Activated CD4-positive, alpha-beta T cell treated with anti-CD3 and anti-CD28 coated beads, Interleukin-2, Interleukin-4, amounts not matched to agents 100 ng/mL and 50 ng/mL, durations not matched to agents 16 hours and 8 hours (primary cell): ENCODE data around the gene DCUN1D1.

Source experiments
- DNase-seq: peaks from one replicate; pipeline ENCODE4 v3.0.0-alpha.2; 2020; ENCODE audit warnings: low spot score

Gene DCUN1D1

DNA sequence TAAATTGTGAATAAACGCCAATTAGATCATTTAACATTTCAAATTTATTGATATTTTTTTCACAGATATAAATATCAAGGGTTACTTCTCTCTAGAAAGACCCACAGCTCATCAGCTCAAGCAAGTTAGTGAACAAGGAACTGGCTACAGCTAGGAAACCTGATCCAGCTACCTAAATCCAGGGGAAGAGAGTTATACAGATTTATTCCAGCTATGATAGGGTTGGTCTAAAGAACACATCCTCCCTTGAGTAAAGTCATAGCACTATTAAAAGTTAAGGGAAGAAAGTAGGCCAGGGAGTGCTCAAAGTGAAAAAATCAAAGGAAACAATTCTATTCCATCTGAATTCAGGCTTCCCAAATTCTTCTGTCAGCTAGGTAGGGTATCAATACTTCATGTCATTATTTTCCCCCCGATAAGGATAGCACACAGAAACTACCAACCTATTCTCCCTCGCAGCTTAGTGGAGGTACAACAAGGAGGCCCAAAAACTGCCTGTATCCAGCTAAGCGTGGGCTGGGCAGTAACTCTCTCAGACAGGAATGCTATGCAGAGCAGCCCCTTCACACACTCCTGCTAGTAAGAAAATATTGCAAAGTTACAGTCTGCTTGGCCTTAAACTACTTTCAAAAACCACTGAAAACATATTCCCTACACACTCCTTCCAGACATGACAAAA, 44.0 kb downstream of the DCUN1D1 start:
- no peak for DNase-seq

DNA sequence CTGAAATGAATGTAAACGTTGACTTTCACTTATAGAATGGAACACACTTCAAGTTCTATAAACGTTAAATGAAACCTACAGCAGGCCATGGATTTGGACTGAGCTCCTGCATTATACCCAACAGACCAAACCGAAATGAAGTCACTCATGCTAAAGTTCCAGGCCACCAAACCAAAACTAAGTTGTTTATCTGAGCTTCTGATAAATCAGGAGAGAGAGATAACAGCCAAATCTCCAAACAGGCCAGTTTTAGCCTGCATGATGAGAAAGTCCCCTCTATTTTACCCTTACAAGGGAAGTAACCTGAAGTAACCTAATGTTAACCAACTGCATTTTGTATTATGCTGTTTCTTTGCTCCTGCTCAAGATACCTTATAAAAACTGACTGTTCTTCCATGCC, 44.5 kb downstream of the DCUN1D1 start:
- DNase-seq, result no peak

DNA sequence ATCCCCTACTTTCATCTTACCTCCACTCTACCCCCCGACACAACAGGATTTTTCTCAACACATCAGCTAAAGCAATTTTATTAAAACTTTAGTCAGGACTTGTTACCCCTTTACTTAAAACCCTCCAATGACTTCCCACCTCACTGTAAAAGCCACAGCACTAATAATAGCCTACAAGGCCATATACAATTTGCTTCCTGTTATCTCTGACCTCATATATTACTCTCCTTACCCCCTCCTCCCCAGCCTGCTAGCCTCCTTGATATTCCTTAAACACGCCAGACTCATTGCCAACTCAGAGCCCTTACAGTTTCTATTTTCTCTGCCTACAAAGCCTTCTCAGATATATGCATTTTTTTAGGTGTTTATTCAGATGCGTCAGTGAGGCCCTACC, 54.4 kb downstream of the DCUN1D1 start:
- DNase-seq, result no peak

DNA sequence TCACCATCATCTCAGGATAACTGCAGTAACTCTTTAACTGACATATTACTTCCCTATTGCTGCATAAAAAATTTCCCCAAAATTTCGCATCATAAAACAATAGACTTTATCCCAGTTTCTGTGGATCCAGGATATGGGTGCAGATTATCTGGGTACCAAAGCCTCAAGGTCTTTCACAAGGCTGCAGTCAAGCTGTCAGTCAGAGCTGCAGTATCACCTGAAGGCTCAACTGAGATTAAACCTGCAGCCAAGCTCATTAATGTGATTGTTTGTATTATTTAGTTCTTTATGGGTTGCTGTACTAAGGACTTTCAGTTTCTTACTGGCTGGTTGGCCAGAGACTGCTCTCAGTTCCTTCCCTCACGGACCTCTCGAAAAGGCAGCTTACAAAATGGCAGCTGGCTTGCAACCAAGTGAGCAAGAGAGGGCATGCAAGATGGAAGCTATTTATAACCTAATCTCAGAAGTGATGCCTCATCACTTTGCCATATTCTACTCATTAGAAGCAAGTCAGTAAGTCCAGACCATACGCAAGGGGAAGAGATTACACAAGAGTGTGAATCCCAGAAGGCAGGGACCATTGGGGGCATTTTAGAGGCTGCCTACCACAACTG, 54.9 kb downstream of the DCUN1D1 start:
- DNase-seq, result no peak

DNA sequence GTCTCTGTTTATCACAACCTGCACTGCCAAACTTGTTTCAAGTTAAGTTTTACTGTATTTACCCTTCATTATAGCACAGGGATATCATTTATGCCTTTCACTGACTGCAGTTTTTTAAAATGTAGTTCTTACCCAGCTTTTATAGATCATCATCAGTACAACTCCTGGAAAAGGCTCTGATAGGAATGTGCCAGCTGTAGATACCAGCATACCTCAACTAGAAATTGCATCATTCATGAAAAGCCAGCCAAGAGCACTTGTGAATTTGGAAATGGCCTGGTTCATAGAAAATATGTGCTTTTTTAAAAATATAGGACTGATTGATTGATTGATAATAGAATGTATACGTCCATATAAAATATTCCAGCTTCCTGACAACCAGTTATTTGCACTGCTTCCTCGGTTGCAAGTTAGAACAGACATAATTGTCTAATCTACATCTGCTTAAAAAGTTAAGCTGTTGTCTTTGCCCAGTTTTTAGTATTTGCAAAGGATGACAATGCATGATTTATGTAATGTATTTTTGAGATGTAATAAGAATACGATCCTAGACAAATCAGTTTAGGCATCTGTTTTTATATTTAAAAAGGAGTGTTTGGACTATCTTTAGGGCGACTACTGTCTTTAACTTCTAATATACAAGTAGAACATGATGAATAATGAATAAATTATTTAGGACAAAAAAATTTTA, 58.5 kb downstream of the DCUN1D1 start:
- DNase-seq, result no peak

DNA sequence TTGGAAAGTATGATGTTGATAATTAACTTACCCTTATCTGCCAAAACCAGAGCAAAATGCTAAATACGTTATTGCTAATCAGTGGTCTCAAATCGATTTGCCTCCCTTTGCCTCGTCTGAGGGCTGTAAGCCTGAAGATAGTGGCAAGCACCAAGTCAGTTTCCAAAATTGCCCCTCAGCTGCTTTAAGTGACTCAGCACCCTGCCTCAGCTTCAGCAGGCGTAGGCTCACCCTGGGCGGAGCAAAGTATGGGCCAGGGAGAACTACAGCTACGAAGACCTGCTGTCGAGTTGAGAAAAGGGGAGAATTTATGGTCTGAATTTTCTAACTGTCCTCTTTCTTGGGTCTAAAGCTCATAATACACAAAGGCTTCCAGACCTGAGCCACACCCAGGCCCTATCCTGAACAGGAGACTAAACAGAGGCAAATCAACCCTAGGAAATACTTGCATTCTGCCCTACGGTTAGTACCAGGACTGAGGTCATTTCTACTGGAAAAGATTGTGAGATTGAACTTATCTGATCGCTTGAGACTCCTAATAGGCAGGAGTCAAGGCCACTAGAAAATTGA, 59.7 kb downstream of the DCUN1D1 start:
- no peak for DNase-seq

DNA sequence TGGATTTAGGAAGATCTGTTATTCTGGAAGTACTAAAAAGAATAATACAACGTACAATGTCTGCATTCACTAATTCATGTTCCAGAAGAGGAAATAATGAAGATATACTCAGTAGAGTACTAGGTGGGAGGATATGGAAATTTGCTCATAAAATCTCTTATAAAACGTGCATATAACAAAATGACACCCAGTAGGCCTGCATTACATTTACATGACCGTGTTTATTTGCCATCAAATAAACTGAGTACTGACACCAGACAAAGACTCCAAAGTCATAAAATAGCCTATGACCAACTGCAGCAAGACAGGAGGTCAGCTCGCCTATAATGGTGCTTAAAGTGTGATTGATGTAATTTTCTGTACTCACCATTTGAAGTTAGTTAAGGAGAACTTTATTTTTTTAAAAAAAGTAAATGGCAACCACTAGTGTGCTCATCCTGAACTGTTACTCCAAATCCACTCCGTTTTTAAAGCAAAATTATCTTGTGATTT, 60.4 kb downstream of the DCUN1D1 start:
- no peak for DNase-seq

DNA sequence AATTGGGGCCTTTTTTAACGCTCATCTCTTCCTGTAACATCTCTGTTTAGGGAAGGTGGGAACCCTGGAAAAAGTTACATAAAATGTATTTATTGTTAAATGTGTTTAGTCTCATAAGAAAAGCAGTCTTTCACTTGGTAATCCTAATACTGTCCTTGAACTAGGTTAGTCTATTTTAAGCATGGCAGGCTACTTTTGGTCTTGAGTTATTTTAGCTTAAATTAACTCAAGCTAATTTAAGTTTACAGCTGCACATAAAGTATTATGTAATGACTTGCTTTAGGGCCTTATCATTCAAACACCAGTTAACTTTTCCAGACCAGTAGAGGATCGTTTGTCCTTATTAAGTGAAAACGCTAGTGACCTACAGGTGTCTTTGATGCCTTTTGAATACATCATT, 63.2 kb downstream of the DCUN1D1 start:
- DNase-seq, result no peak

DNA sequence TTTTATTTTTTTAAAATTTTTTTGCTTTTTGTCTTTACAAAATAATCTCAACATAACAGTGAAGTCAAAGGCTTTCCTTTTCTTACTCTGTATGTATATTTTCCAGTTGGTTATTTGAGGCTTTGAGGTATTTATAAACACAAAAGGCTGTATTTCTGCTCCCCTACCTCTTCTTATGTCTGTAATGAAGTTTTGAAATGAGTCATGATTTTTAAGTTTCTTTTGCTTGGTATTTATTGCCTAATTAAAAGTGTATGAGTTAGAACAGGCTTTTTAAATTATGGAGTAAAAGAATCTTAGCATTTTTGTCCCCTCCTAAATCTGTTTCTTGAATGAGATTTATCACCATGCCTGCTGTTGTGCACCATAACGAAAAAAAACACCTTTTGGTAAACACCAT, 66.0 kb downstream of the DCUN1D1 start:
- no peak for DNase-seq

DNA sequence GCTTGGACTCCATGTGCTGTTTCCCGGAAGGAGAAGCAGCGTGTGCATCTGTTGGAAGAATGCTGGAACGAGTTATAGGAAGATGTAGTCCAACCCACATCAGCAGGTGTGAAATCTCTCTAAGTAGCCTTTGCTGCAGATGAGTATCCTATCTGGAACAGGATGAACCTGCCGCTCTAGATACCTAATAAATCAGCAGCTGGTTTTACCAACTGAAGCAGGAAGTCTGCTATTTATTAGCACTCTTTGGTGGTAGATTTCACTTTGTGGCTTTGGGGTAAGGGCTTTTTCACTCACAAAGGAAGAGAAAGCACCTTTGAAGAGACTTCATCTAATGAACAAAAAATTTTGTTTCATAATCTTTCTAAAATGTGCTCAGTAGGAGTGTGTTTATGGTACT, 66.4 kb downstream of the DCUN1D1 start:
- DNase-seq, result peak; percentile 16

DNA sequence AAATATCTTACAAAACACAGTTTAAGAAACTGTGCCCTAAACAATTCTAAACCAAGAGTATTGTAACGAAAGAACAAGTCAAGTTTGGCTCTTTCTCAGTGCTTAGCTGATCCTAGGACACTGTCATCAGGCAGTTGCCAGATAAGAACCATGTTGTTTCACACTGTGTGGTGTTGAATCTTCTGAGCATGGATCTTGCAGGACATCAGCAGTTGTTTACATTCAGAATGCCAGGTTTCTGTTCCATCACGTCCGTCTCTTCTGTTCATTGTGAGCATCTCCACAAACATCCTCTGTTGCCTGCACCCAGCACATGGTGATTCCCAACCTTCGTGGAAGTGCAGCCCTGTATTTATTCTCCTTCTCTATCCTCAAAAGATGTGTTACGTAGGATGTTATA, 67.9 kb downstream of the DCUN1D1 start:
- no peak for DNase-seq

DNA sequence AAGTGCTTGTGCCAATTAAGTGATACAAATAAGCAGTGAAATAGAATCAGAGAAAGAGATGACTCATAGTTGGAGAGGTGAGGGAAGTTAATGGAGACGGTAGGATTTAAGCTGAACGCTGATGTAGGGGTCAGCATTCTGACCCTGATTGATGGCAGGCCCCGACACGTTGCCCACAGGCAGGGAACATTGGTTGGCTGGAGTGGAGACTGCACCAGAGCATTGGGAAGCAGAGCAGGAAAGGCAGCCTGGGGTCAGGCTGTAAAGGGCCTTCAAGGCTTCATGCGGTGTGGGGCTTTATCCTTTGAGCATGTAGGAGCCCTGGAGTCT, 68.6 kb downstream of the DCUN1D1 start:
- no peak for DNase-seq

DNA sequence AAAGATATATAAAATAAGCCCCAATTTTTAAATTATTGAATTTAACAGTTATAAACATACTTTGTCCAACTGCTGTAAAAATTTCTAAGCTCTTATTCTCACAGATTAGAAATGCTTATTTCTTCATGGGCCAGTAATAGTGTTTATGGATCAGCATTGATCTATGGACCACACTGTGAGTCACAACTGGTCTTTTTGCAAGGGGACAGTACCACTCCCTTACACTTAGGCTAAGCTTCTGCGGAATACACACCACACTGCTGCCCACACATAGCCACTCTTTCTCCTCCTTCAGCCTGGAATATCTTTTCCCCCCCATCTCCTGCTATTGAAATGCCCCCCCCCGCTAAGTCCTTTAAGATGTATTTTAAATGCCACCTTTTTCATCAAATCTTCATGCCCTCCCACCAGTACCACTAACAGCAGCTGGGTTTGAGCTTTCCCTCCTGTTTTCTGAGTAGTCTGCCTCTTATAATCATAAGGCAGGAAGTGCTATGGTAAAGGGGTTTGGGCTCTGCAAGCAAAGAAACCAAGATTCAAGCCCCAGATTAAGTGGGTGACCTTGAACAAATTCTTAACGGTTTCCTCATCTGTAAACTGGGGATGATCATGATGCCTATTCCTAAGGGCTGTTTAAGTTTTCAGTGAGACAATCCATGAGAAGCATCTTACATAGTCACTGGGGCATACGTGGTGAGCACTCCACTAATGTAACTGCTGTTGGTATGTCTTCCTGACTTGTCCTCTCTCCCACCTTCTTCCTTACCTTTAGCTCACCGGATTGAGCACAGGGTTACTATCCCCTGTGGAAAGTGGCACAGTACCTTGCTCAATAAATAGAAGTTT, 69.2 kb downstream of the DCUN1D1 start:
- no peak for DNase-seq

DNA sequence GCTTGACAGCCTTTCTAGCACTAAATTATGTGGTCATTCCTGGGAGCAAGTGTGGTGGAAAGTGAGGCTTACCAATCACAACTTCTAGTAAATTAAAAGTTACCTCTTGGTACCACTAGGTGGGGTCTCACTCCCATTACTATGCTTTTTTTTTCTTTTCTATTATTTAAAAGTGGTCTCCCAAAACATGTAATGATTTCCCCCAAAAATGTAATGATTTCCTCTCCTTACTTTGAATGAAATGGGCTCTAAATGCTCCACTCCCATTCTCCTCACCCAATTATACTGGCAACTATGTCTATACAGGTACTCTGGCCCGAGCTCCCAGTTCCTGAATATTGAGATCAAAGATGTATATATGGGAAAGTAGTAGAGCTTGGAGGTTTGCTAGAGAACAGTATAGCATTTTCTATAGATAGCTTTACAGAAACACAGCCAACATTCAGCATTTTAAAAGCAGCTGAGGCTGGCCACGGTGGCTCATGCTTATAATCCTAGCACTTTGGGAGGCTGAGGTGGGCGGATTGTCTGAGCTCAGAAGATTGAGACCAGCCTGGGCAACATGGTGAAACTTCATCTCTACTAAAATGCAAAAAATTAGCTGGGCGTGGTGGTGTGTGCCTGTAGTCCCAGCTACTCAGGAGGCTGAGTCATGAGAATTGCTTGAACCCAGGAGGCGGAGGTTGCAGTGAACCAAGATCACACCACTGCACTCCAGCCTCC, 70.9 kb downstream of the DCUN1D1 start:
- peak; percentile 22 for DNase-seq

DNA sequence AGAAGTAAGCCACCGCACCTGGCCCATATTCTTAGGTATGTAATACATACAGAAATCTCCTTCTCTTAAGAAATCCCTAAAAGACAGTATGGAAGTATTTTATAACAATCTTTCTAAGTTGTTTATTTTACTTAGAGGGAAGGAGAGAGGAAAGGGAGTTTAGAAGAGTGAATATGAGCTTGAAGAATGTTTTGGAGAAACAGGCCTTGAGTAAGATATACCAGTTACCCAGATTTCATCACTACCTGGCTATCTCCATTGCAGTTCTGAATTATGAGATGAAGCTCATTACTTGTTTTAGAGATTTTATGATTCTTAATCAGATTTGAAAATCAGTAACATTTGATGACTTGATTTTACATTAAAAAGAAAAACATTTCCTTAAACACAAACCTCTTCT, 71.9 kb downstream of the DCUN1D1 start:
- DNase-seq, result no peak

DNA sequence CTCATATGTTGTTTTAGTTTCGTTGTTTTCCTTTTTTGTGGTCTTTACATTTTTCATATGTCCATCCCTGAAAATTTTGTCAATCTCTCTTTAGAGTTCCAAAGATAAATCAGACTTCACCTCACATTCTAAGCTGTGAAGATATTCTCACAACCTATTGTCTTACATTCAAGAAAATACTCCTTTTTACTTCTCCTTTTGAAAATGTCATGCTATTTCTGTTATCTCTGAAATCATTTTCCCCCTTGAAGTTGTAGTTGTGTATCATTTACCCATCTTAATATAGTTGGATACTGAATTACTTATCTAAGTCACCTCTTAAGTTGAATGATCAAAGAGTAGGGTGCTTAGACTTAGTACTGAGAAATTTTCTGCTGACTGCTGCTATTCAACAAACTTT, 74.3 kb downstream of the DCUN1D1 start:
- DNase-seq, result no peak

DNA sequence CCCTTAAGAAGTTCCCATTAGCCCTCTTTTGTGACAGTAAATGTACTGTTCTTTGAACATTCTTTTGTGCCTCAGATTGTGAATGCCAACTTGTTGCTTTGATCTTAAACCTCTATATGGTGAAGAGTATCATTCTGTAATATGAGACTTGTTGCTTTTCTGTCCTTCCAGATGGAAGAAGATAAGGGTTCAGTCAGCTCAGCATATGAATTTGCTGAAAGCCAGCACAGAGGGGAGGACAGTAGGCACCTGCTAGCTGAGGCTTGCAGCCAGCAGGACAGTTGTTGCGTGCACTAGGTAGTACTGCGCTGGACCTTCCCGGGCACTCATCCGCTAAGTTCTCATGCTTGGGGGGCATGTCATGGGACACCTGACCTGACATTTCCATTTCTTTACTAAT, 74.7 kb downstream of the DCUN1D1 start:
- DNase-seq, result no peak

DNA sequence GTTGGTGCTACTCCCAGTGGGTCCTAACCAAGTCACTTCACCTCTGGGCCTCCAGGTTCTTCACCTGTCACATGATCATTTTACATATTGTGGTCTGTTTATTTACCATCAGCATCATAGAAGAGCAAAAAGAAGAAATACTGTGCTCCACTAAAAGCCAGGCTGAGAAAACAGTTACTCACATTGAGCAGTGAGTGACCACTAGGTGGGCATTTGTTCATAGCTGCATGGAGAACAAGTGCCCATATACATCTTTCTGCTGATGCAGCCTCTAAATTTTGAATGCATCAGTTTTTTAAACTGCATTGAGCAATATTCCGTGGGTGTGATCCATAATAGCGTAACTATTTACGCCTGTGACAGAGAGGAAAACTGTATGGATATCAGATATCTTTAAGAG, 76.2 kb downstream of the DCUN1D1 start:
- DNase-seq, result no peak

DNA sequence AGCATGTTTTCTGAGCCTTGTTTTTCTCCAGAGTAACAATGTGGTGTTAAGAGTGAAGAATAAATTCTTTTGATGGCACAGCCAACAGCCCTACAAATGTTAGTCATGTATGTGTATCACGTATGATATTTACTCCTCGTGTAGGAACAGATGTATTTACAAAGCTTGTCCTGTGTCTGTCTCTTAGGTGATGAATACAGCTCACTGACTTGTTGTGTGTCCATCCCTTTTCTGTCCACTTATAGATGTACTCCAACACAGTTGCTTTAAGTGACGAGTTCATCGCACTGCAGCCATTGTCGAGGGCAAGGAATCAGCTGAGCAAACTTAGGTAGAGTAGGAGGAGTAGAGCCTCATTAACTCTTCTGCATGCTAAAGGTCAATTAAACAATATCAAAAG, 78.1 kb downstream of the DCUN1D1 start:
- DNase-seq, result no peak

DNA sequence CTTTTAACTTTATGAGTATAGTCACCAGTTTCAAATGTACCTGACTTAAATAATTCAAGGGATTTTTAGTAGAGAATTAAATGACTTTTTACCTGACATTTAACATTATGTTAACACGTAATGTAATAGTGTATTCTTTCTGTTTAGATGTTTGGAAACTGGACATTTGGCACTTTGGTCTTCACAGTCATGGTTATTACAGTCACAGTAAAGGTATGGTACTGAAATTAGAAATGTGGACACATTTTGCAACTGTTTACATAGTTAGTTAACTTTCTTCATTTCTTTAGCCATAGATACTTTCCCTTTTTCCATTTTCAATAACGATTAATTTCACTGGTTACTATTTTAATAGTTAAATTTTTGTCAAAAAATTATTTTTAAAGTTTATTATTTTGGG, 83.8 kb downstream of the DCUN1D1 start:
- no peak for DNase-seq

DNA sequence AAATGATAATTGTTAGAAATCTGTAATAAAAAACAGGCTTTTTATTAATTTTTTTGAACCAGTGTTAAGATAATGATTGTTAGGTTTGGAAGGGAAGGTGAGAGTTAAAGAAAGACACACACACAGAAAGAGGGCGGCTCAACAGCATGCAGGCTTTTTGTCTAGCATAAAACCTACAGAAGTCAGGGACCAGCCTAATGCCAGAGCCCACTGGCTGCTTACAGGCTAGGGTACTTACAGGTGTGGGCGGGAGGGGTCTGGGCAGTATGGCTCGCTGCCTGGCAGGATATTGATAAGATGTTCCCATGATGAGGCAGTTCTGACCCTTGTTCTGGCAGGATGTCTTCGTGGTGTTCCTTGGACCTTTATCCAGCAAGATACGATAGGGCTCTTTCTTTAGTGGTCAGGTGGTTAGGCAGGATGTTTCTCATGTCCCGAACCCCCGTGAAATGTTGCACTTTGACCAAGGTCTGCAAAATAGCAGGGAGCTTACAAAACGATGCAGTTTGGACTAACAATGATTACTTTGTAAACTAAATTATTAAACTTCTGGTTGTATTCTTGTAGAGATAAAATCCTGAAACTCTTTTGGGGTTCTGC, 84.7 kb downstream of the DCUN1D1 start:
- no peak for DNase-seq
